HEK293 (cell line): ENCODE results near the gene SH3BGRL3.

Experiments used
- CTCF ChIP-seq: fragments of 450-650 bp; formaldehyde crosslinking; IDR thresholded peaks from 2 replicates; pipeline ENCODE4 v1.5.1; 2016; ENCODE audit warnings: missing biosample characterization, missing genetic modification characterization
- KLF10 ChIP-seq: fragments of 450-650 bp; IDR thresholded peaks from 2 replicates; pipeline ENCODE4 v1.5.1; 2018; ENCODE audit warnings: missing biosample characterization, mild to moderate bottlenecking, missing genetic modification characterization
- KLF16 ChIP-seq: fragments of 450-650 bp; formaldehyde crosslinking; IDR thresholded peaks from 2 replicates; pipeline ENCODE4 v1.5.1; 2017; ENCODE audit warnings: missing biosample characterization, missing genetic modification characterization
- ZBTB44 ChIP-seq: fragments of 450-650 bp; IDR thresholded peaks from 2 replicates; pipeline ENCODE4 v1.5.1; 2018; ENCODE audit warnings: missing biosample characterization, mild to moderate bottlenecking, missing genetic modification characterization
- ZFHX2 ChIP-seq: fragments of 450-650 bp; formaldehyde crosslinking; conservative IDR thresholded peaks from 2 replicates; pipeline ENCODE4 v1.5.1; 2016; ENCODE audit warnings: missing biosample characterization, missing genetic modification characterization
- ZNF211 ChIP-seq: fragments of 450-650 bp; formaldehyde crosslinking; IDR thresholded peaks from 2 replicates; pipeline ENCODE4 v1.5.1; 2016; ENCODE audit warnings: low read depth, missing biosample characterization, missing genetic modification characterization
- ZNF302 ChIP-seq: fragments of 450-650 bp; formaldehyde crosslinking; IDR thresholded peaks from 2 replicates; pipeline ENCODE4 v1.5.1; 2016; ENCODE audit warnings: missing biosample characterization, missing genetic modification characterization, low read depth
- ZNF37A ChIP-seq: fragments of 450-650 bp; IDR thresholded peaks from 2 replicates; pipeline ENCODE4 v1.5.1; 2018; ENCODE audit warnings: missing biosample characterization, missing genetic modification characterization
- ZNF423 ChIP-seq: fragments of 450-650 bp; formaldehyde crosslinking; IDR thresholded peaks from 2 replicates; pipeline ENCODE4 v1.5.1; 2016; ENCODE audit warnings: missing biosample characterization, missing genetic modification characterization
- ZNF426 ChIP-seq: fragments of 450-650 bp; formaldehyde crosslinking; IDR thresholded peaks from 2 replicates; pipeline ENCODE4 v1.5.1; 2017; ENCODE audit warnings: missing biosample characterization, missing genetic modification characterization, mild to moderate bottlenecking, inconsistent platforms, moderate library complexity
- ZNF558 ChIP-seq: fragments of 450-650 bp; formaldehyde crosslinking; IDR thresholded peaks from 2 replicates; pipeline ENCODE4 v1.5.1; 2016; ENCODE audit warnings: missing biosample characterization, missing genetic modification characterization
- ZSCAN16 ChIP-seq: fragments of 450-650 bp; formaldehyde crosslinking; IDR thresholded peaks from 2 replicates; pipeline ENCODE4 v1.5.1; 2016; ENCODE audit warnings: missing biosample characterization, missing genetic modification characterization
- TF ChIP-seq, protein P1 (sequence below): fragments of 450-650 bp; formaldehyde crosslinking; IDR thresholded peaks from 2 replicates; pipeline ENCODE4 v1.5.1; 2016; ENCODE audit warnings: missing biosample characterization, missing genetic modification characterization
- TF ChIP-seq, protein P2 (sequence below): fragments of 450-650 bp; formaldehyde crosslinking; IDR thresholded peaks from 2 replicates; pipeline ENCODE4 v1.5.1; 2016; ENCODE audit warnings: missing biosample characterization, missing genetic modification characterization

DNA sequence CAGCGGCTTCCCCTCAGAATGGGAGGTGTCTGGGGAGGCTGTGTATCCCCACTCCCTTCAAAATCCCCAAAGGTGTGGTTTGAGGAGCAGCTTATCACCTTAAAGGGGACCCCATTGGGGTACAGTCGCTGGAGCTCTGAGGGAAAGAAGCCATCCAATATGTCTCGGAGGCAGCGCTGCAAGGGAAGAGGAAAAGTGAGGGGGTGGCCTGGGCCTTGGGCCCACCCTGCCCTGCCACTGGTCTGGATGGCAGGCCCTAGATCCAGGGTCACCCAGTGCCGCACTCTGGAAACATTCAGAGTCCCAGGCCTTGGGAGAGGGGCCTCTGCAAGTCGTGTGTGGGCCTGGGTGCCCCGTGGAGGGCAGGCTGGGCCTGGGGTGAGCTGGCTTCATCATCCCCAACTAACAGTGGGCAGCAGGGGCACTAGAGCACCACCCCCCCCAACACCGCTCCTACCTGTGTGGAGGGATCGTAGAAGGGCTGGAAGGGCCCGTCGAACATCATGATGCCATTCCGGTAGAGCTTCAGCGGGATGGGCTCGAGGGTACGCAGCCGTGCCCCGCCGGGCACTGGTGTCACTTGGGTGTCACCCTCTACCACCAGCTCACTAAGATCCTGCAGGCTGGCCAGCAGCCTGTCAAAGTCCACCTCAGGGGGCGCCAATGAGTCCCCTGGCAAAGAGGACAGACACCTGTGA is 5.6 kb downstream of the SH3BGRL3 start:
- TF ChIP-seq, protein P1, sequence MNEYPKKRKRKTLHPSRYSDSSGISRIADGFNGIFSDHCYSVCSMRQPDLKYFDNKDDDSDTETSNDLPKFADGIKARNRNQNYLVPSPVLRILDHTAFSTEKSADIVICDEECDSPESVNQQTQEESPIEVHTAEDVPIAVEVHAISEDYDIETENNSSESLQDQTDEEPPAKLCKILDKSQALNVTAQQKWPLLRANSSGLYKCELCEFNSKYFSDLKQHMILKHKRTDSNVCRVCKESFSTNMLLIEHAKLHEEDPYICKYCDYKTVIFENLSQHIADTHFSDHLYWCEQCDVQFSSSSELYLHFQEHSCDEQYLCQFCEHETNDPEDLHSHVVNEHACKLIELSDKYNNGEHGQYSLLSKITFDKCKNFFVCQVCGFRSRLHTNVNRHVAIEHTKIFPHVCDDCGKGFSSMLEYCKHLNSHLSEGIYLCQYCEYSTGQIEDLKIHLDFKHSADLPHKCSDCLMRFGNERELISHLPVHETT (tag by site-specific recombination) = no peak
- TF ChIP-seq CTCF (tag by site-specific recombination) (no peak; the same call in none of the 2 replicates), ZNF37A (tag by site-specific recombination) (no peak), ZFHX2 (tag by site-specific recombination) (no peak), ZNF426 (tag by site-specific recombination) (no peak), ZNF302 (tag by site-specific recombination) (no peak), ZNF558 (tag by site-specific recombination) (no peak), ZBTB44 (no peak), ZSCAN16 (no peak), KLF10 (tag by site-specific recombination) (no peak), ZNF211 (tag by site-specific recombination) (no peak), ZNF423 (tag by site-specific recombination) (no peak), KLF16 (tag by site-specific recombination) (no peak)
- TF ChIP-seq, protein P2, sequence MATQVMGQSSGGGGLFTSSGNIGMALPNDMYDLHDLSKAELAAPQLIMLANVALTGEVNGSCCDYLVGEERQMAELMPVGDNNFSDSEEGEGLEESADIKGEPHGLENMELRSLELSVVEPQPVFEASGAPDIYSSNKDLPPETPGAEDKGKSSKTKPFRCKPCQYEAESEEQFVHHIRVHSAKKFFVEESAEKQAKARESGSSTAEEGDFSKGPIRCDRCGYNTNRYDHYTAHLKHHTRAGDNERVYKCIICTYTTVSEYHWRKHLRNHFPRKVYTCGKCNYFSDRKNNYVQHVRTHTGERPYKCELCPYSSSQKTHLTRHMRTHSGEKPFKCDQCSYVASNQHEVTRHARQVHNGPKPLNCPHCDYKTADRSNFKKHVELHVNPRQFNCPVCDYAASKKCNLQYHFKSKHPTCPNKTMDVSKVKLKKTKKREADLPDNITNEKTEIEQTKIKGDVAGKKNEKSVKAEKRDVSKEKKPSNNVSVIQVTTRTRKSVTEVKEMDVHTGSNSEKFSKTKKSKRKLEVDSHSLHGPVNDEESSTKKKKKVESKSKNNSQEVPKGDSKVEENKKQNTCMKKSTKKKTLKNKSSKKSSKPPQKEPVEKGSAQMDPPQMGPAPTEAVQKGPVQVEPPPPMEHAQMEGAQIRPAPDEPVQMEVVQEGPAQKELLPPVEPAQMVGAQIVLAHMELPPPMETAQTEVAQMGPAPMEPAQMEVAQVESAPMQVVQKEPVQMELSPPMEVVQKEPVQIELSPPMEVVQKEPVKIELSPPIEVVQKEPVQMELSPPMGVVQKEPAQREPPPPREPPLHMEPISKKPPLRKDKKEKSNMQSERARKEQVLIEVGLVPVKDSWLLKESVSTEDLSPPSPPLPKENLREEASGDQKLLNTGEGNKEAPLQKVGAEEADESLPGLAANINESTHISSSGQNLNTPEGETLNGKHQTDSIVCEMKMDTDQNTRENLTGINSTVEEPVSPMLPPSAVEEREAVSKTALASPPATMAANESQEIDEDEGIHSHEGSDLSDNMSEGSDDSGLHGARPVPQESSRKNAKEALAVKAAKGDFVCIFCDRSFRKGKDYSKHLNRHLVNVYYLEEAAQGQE = no peak
